GM18868 (cell line): ENCODE measurements around the gene PTPRK.
"Not testable (repeated sequence)": the region's sequence is repeated elsewhere in the genome, so short reads cannot be mapped to it uniquely, and the experiment has no call there.

Experiments
- ATAC-seq: cut with Tn5 transposase; IDR thresholded peaks from one replicate; pipeline ENCODE4 v1.9.1; 2021; ENCODE audit warnings: mild to moderate bottlenecking, moderate library complexity; ENCODE audit not compliant: unreplicated experiment

Gene PTPRK

DNA sequence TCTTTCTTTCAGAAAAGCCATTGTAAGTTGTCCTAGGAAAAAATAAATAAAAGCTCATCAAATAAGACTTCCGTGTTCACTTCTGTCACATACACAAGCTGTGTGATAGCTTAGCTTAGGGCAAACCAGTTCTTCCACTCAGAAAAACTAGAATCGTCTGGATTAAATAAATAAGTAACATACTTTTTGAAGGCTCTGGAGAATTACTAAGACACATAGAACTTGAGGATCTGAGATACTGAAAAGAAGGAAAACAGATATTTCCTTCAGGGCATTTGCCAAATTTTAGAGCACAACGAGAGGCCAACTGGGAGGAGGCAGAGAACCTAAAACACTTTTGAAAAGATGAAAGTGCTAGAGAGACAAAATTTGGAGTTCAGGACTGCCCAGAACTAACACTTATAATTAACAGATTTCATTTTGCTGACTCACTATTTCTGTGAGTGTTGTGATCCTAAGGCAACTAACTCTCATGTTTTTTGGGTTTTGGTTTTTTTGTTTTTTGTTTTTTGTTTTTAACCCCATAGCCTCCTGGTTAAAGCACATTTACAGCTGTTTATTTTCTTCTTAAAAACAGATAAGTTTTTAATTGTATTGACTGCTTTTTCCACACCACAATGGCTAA is 580.8 kb downstream of the PTPRK start:
- no peak for ATAC-seq

- no peak for ATAC-seq
Measured at GRCh38 chr6:127938701-127939100, 581.7 kb downstream of the PTPRK start.

- ATAC-seq: no peak
Measured at GRCh38 chr6:127937747-127938146, 582.7 kb downstream of the PTPRK start.

- no peak for ATAC-seq
Measured at GRCh38 chr6:127937102-127937501, 583.3 kb downstream of the PTPRK start.

DNA sequence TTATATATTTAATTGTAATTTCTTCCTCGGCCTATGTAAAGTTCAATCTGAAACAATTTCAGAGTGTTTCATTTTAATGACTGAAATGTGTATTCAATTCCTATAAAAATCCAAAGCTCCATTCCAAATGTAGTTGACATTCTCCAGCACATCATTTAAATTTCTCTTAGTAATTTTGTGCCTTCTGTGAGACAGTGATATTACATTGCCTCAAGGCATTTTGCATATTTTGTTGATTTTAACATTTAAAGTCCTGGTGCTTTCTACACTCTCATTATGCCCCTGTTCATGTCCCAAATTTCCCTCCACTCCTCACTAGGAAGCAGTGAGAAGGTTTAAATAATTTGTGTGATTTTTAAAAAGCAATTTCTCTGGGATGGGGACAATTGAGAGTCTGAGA is 585.4 kb downstream of the PTPRK start:
- no peak for ATAC-seq

DNA sequence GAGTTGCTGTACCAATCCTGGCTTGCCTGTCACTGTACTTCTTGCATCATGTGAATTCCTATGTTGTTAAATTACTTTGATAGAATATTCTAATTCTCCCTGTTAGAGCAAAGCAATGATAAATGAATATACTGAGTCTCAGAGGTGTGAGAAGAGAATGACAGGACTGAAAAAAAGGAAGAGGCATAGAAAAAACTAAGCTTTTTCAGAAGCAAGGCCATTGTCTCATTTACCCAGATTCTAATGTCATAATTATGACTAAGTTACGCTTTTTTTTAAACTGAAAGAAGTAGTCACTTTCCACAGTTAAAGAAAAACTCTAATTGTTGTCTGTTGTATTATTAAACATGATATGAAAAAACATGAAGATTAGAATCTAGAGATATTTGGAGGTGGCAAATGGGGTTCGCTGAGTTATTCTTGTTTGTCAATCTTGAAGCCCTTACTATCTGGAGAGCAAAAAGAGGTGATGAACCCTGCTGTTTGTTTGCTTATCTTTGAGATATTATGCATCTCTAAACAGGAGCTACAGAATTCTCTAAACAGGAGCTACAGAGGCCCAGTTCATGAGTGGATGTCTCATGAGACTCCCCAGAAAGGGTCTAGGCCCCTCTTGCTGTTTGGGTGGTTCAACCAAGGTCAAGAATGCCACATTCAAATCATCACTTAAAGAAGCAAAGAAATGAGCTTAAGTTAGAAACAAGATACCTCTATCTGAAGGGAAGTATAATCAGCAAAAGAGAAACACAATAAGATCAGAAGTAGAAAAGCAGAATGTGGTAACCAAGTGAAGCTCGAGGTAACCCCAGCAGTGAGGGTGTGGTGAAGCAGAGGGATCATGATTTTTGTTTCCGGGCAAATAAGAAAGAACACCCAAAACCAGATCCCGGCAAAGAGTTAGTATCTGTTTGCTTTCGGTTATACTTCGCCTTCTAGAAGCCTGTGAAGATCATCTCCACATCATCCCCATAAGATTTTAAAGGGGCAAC is 586.3 kb downstream of the PTPRK start:
- ATAC-seq: no peak

DNA sequence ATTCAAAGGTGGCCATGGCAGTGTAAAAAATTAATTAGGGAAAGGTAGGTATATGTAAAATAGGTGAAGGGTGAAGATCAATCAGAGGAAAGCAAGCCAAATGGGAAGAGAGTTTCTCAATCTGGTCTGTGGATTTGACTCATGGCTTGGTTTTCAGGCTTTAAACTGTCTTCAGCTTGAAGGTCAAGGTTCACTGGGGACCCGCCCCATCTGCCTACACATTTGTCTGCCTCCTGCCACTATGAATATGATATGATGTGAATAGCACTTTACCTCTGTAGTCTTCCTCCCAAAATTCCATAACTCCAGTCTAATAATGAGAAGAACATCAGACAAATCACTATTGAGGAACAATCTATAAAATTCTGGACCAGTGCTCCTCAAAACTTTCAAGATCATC is 587.3 kb downstream of the PTPRK start:
- ATAC-seq: no peak

DNA sequence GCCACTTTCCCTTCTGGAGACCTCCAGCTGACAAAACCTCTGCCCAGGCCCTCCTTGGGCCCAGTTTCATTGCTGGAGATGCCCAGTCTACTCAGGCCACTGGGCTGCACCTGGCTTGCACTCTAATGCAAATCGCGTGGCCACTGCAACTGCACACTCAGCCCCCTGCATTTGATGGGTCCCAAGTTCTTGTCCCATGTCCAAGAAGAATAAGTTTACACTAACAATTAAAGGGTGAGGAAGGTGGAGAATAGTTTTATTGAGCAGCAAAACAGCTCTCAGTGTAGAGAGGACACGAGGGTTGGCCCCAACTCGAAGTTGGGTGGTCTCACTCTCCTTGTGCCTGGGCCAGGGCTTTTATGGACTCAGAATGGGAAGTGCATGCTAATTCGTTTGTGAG is 587.7 kb downstream of the PTPRK start:
- no peak for ATAC-seq

DNA sequence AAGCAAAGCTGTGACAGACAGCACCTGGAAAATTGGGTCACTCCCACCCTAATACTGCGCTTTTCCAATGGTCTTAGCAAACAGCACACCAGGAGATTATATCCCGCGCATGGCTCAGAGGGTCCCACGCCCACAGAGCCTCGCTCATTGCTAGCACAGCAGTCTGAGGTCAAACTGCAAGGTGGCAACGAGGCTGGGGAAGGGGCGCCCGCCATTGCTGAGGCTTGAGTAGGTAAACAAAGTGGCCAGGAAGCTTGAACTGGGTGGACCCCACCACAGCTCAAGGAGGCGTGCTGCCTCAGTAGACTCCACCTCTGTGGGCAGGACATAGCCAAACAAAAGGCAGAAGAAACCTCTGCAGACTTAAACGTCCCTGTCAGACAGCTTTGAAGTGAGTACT is 594.0 kb downstream of the PTPRK start:
- not testable (repeated sequence) for ATAC-seq

DNA sequence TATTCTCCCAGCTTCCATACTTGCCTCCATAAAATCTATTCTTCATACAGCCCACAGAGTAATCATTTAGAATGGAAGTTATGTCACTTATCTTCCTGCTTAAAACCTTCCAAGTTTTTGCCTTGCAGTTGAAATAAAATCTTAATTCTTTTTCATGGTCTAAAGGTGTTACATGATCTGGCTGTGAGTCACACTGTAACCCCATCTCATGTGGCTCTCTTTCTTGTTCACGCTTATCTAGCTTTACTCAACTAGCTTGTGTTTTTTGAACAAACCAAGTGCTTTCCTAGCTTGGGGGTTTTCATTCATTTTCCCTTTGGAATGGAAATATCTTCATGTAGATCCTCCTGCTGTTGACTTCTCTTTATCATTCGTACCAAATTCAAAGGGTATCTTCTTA is 596.0 kb downstream of the PTPRK start:
- no peak for ATAC-seq

- ATAC-seq: no peak
Measured at GRCh38 chr6:127924031-127924430, 596.4 kb downstream of the PTPRK start.

- ATAC-seq: no peak
Measured at GRCh38 chr6:127923135-127923534, 597.3 kb downstream of the PTPRK start.

GRCh38 chr6:127921982-127922381 is 598.4 kb downstream of the PTPRK start:
- ATAC-seq: no peak

DNA sequence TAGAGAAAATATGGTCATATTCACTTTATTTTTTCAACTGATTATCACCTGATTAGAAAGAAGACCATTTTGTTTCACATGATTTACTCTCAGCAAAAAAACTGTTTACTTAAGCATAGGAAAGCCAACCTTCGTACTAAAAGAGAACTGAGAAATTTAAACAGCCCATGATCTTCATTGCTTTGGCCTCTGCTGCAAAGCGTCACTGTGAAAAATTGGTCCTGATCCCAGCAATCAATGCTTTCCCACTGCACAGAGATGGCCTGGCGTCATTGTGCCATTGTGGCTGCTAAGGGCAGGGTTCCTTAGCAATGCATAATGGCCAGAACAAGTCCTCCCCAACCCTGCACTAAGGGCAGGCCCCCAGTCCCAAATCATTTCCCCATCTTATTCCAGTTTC is 599.6 kb downstream of the PTPRK start:
- ATAC-seq: no peak
